HEK293T (cell line): ENCODE data around the gene ZDHHC17.

ENCODE experiments used
- CTCF ChIA-PET: fragments of 350-600 bp; formaldehyde crosslinking; extraction: SDS; loops from one replicate; lab custom pipeline; 2021; ENCODE audit warnings: antibody characterized with exemption, inconsistent platforms; lab: Yijun Ruan, JAX
- POLR2A ChIA-PET: fragments of 350-600 bp; formaldehyde crosslinking; extraction: SDS; loops from one replicate; lab custom pipeline; 2020; ENCODE audit warnings: antibody characterized with exemption, inconsistent platforms; lab: Yijun Ruan, JAX
- DNase-seq: peaks from one replicate; pipeline ENCODE4 v3.0.0; 2012; ENCODE audit warnings: mixed read lengths; ENCODE audit errors: extremely low spot score
- ARNT ChIP-seq: fragments of 450-650 bp; IDR thresholded peaks from 2 replicates; pipeline ENCODE4 v1.6.1; 2017; ENCODE audit warnings: mild to moderate bottlenecking
- ELF4 ChIP-seq: fragments of 450-650 bp; IDR thresholded peaks from 2 replicates; pipeline ENCODE4 v1.6.1; 2017; ENCODE audit warnings: antibody characterized with exemption
- FOXK2 ChIP-seq: fragments of 450-650 bp; IDR thresholded peaks from 2 replicates; pipeline ENCODE4 v1.6.1; 2016; ENCODE audit warnings: mild to moderate bottlenecking
- FOXM1 ChIP-seq: fragments of 450-650 bp; IDR thresholded peaks from 2 replicates; pipeline ENCODE4 v1.6.1; 2017; ENCODE audit warnings: mild to moderate bottlenecking, borderline replicate concordance
- HDGF ChIP-seq: fragments of 450-650 bp; IDR thresholded peaks from 2 replicates; pipeline ENCODE4 v1.6.1; 2017; ENCODE audit warnings: antibody characterized with exemption, borderline replicate concordance
- L3MBTL2 ChIP-seq: fragments of 450-650 bp; conservative IDR thresholded peaks from 2 replicates; pipeline ENCODE4 v1.6.1; 2016; ENCODE audit warnings: mild to moderate bottlenecking
- LEF1 ChIP-seq: fragments of 450-650 bp; IDR thresholded peaks from 2 replicates; pipeline ENCODE4 v1.6.1; 2017; ENCODE audit warnings: mild to moderate bottlenecking, borderline replicate concordance
- NFRKB ChIP-seq: fragments of 450-650 bp; IDR thresholded peaks from 2 replicates; pipeline ENCODE4 v1.6.1; 2016; ENCODE audit warnings: mild to moderate bottlenecking, moderate library complexity
- PKNOX1 ChIP-seq: fragments of 450-650 bp; IDR thresholded peaks from 2 replicates; pipeline ENCODE4 v1.6.1; 2016
- SUZ12 ChIP-seq: fragments of 450-650 bp; IDR thresholded peaks from 2 replicates; pipeline ENCODE4 v1.6.1; 2016; ENCODE audit warnings: mild to moderate bottlenecking

Gene ZDHHC17

GRCh38 chr12:76901628-76902380, 137.9 kb downstream of the ZDHHC17 start:
- DNase-seq: no peak
- CTCF ChIA-PET: no interaction called here
- TF ChIP-seq SUZ12 (no peak), FOXK2 (no peak), ELF4 (no peak), FOXM1 (no peak), LEF1 (no peak), NFRKB (no peak), L3MBTL2 (no peak), HDGF (no peak), PKNOX1 (no peak), ARNT (no peak)
- POLR2A ChIA-PET: interaction anchor here (1.1 kb wide), 1 partner anchor 21 kb away, joined by 3 read pairs; no protein-coding TSS in a partner anchor
